ENCODE data around the gene PIEZO2.

Gene PIEZO2

DNA sequence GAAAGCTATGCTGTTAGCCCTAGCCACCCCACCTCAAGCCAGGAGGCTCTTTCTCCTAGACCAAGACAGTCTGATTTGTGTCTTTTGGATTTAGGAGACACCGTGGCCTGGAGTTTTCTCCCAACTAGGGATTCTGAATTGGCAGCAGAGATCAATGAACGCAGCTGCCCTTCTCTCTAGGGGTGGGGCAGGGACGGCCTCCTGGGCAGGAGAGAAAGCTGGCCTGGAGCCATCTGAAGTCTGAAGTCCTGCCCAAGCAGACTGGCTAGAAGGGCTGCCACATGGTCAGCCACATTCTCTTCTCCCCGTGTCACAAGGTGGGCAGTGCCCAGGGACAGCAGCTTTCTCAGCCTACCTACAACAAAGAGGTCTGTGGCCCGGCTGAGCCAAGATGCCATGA, 45.1 kb downstream of the PIEZO2 start:
- H2AFZ ChIP-seq (ENCODE audit: low read length) = no peak overlapping the region
- H3K9me2 ChIP-seq (replicated peaks; ENCODE audit: low read depth, low read length) = no peaks in the 10 kb centered on the region
- no peaks in the 10 kb centered on the region for H3K79me2 ChIP-seq (ENCODE audit: insufficient read depth, low read length)
- H3K4me1 ChIP-seq (ENCODE audit: insufficient read depth, low read length, poor library complexity, severe bottlenecking) = no peaks in the 10 kb centered on the region
- H3K9ac ChIP-seq (ENCODE audit: low read depth, low read length, poor library complexity, severe bottlenecking) = no peak overlapping the region
- no peak overlapping the region for H3K4me2 ChIP-seq (ENCODE audit: low read depth, low read length, poor library complexity, severe bottlenecking)
- TF ChIP-seq EZH2phosphoT487 (IDR thresholded peaks at IDR 0.05; ENCODE audit: borderline replicate concordance) = no peak
- TF ChIP-seq, protein P1, sequence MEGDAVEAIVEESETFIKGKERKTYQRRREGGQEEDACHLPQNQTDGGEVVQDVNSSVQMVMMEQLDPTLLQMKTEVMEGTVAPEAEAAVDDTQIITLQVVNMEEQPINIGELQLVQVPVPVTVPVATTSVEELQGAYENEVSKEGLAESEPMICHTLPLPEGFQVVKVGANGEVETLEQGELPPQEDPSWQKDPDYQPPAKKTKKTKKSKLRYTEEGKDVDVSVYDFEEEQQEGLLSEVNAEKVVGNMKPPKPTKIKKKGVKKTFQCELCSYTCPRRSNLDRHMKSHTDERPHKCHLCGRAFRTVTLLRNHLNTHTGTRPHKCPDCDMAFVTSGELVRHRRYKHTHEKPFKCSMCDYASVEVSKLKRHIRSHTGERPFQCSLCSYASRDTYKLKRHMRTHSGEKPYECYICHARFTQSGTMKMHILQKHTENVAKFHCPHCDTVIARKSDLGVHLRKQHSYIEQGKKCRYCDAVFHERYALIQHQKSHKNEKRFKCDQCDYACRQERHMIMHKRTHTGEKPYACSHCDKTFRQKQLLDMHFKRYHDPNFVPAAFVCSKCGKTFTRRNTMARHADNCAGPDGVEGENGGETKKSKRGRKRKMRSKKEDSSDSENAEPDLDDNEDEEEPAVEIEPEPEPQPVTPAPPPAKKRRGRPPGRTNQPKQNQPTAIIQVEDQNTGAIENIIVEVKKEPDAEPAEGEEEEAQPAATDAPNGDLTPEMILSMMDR (conservative IDR thresholded peaks at IDR 0.05; ENCODE audit: low read length) = no peak
- no peaks in the 10 kb centered on the region for H3K36me3 ChIP-seq (ENCODE audit: insufficient read depth, low read length)
- H3K4me3 ChIP-seq (ENCODE audit: low read length, poor library complexity, severe bottlenecking) = no peak overlapping the region
- H3F3A ChIP-seq (ENCODE audit: low read depth) = no peaks in the 10 kb centered on the region
- H3K27me3 ChIP-seq (ENCODE audit: insufficient read depth, low read length, poor library complexity, severe bottlenecking) = no peaks in the 10 kb centered on the region
- H3K9me3 ChIP-seq (ENCODE audit: insufficient read depth, low read depth, low read length) = no peaks in the 10 kb centered on the region
- H4K20me1 ChIP-seq (ENCODE audit: insufficient read depth, low read length, poor library complexity, severe bottlenecking) = no peaks in the 10 kb centered on the region

DNA sequence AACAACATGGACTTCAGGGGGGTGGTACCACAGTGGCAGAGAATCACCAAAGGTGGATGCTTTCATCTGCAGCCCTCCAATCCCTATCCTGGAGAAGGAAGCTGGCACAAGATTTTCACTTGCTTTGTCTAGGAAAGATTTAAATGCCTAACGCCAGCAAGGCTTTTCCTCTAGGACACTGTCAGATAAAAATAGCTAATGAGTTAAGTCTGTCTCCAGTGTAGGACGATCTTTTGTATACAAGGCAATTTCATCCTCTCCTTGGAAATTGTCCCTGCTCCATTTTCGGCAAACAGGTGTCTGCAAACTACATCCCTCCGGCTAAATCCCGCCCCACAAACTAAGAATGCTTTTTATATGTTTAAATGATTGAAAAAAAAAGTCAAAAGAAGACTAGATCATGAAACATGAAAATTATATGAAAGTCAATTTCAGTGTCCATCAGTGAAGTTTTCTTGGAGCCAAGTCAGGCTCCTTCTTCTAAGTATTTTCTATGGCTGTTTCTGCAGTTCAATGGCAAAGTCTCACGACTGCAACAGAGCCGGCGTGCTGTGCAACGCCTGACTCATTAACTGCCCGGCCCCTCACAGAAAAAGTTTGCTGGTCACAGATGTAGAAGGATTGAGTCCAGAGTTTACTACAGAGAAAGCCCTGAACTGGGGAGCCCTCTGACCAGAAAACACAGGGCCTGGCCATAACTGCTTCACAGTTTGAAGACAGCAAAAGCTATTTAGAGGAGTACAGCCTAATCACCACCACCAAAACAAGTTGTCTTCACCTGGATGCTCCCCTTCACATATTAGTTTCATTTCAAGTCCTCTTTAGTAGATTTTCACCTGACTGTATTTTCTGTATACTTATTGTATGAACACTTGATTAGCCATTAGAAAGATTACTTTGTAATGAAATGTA, 52.3 kb downstream of the PIEZO2 start:
- Histone ChIP-seq H3F3A (ENCODE audit: low read depth) (no peaks in the 10 kb centered on the region), H3K4me2 (ENCODE audit: low read depth, low read length, poor library complexity, severe bottlenecking) (no peak overlapping the region), H2AFZ (ENCODE audit: low read length) (no peak overlapping the region), H3K4me3 (ENCODE audit: low read length, poor library complexity, severe bottlenecking) (no peak overlapping the region), H3K79me2 (ENCODE audit: insufficient read depth, low read length) (no peaks in the 10 kb centered on the region), H3K36me3 (ENCODE audit: insufficient read depth, low read length) (no peaks in the 10 kb centered on the region), H4K20me1 (ENCODE audit: insufficient read depth, low read length, poor library complexity, severe bottlenecking) (no peaks in the 10 kb centered on the region), H3K9me3 (ENCODE audit: insufficient read depth, low read depth, low read length) (no peaks in the 10 kb centered on the region), H3K9me2 (replicated peaks; ENCODE audit: low read depth, low read length) (no peaks in the 10 kb centered on the region), H3K9ac (ENCODE audit: low read depth, low read length, poor library complexity, severe bottlenecking) (no peak overlapping the region), H3K4me1 (ENCODE audit: insufficient read depth, low read length, poor library complexity, severe bottlenecking) (no peaks in the 10 kb centered on the region), H3K27me3 (ENCODE audit: insufficient read depth, low read length, poor library complexity, severe bottlenecking) (no peaks in the 10 kb centered on the region)
- TF ChIP-seq EZH2phosphoT487 (IDR thresholded peaks at IDR 0.05; ENCODE audit: borderline replicate concordance) = no peak
- TF ChIP-seq, protein P1 (conservative IDR thresholded peaks at IDR 0.05; ENCODE audit: low read length) = no peak

DNA sequence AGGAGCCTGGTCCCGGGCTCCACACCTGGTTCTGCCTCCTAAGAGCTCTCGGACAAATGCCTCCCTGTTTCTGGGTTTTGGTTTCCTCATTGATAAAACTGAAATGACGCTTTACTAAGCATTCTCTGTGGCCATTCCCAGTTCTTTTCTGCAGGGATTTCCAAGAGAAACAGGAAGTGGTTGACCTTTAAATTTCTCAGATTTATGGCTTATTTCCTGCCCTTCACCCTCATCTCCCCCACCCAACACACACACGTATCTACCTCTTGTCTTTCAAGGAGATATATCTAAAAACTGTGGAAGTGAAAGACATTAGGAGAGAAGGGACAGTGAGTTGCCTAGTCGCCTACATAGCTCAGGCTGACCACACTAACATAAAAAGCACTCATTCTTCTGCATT, 53.0 kb downstream of the PIEZO2 start:
- Histone ChIP-seq H3K9me3 (ENCODE audit: insufficient read depth, low read depth, low read length) (no peaks in the 10 kb centered on the region), H4K20me1 (ENCODE audit: insufficient read depth, low read length, poor library complexity, severe bottlenecking) (no peaks in the 10 kb centered on the region), H3F3A (ENCODE audit: low read depth) (no peaks in the 10 kb centered on the region), H2AFZ (ENCODE audit: low read length) (no peak overlapping the region), H3K9me2 (replicated peaks; ENCODE audit: low read depth, low read length) (no peaks in the 10 kb centered on the region), H3K79me2 (ENCODE audit: insufficient read depth, low read length) (no peaks in the 10 kb centered on the region), H3K36me3 (ENCODE audit: insufficient read depth, low read length) (no peaks in the 10 kb centered on the region), H3K4me1 (ENCODE audit: insufficient read depth, low read length, poor library complexity, severe bottlenecking) (no peaks in the 10 kb centered on the region), H3K27me3 (ENCODE audit: insufficient read depth, low read length, poor library complexity, severe bottlenecking) (no peaks in the 10 kb centered on the region), H3K4me3 (ENCODE audit: low read length, poor library complexity, severe bottlenecking) (no peak overlapping the region), H3K4me2 (ENCODE audit: low read depth, low read length, poor library complexity, severe bottlenecking) (no peak overlapping the region), H3K9ac (ENCODE audit: low read depth, low read length, poor library complexity, severe bottlenecking) (no peak overlapping the region)
- TF ChIP-seq, protein P1 (conservative IDR thresholded peaks at IDR 0.05; ENCODE audit: low read length) = no peak
- no peak for TF ChIP-seq EZH2phosphoT487 (IDR thresholded peaks at IDR 0.05; ENCODE audit: borderline replicate concordance)
